Jurkat, Clone E6-1 (cell line): ENCODE measurements around the gene FBXO2.

Experiments
- DNase-seq: peaks from one replicate; pipeline ENCODE4 v3.0.0-alpha.2; 2011; ENCODE audit warnings: low read depth, low spot score
- H3K4me3 ChIP-seq: 2 replicates; pipeline ENCODE4 v1.5.1; 2011; ENCODE audit warnings: mild to moderate bottlenecking, low read length, control low read depth, moderate library complexity

FBXO2 gene

DNA sequence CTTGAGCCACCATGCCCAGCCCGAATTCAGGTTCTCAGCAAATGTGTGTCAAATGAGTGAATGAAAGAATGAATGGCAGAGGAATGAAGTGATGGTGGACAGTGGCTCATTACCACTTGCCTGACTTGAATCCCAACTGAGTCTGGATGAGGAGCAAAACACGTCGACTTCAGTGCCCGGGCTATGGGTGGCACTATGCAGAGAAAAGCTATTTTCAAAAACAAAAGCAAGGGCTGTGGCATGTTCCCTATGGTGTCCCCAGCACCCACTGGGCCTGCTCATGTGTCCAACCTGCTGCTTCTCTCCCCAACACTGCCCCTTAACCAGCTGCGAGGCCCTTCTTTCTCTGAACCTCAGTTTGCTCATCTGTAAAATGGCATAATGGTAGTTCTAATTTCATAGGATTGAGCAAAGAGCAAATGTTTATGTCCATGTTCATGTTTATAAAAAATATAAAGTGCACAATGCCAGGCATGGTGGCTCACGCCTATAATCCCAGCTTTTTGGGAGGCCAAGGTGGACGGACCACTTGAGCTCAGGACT, 31.1 kb upstream of the FBXO2 start:
- no peak overlapping the region for H3K4me3 ChIP-seq
- DNase-seq, result no peak

DNA sequence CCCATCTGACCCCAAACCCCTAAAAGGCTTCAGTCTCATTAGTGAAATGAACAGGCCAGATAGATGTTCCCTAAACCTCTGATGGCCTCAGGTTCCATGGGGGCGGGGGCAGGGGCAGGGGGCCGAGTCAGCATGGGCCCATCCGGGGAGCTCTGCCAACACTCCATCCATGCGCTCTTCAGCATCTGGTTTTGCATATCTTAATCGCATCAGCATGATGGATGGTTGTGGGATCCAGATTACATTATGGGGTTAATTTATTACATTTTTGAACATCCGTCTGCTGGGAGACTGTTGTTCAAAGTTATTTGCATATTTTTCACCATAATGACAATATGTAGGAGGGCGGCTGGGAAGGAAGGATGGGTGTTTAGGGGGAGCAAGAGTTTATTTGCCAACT, 29.8 kb upstream of the FBXO2 start:
- no peak overlapping the region for H3K4me3 ChIP-seq
- DNase-seq, result no peak

DNA sequence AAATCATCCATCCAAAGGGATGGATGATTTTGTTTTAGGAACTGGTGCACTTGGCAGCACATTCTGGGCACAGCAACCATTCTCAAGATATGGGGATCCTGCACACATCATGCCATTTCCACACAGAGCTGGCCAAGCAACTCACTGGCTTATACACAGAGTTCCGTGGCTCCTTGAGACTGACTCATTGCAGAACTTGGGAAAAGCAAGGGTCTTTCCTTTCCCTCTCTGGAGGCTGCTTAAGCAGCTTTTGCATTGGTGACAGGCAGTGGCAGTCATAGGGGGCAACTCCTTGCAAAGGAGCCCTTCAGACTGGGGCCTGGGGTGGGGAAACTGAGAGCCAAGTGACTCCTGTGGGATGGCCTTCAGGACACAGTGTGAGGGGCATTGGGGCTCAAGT, 28.6 kb upstream of the FBXO2 start:
- H3K4me3 ChIP-seq, result no peak overlapping the region
- no peak for DNase-seq

DNA sequence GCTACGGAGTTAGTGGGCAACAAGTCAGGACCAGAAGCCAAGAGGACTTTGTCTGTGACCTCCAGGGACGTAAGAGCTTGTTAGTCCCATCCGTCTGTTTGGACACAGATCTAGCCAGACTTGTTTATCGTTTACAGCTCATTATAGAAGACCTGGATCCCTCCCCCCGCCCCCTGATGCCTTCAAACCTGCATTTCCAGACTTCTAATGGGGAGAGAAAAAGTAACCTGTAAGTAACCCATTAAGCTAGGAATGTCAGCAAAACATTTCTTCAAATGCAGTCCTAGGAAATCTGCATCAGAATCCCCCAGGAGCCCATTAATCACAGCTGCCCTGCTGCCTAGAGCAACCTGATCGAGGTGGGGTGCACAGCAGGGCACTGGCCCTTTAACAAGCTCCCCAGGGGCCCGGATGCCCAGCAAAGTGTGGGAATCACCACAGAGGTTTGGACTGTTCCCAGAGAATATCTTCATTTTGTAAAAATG, 28.1 kb upstream of the FBXO2 start:
- peak overlapping the region; percentile 95 for H3K4me3 ChIP-seq
- no peak for DNase-seq

DNA sequence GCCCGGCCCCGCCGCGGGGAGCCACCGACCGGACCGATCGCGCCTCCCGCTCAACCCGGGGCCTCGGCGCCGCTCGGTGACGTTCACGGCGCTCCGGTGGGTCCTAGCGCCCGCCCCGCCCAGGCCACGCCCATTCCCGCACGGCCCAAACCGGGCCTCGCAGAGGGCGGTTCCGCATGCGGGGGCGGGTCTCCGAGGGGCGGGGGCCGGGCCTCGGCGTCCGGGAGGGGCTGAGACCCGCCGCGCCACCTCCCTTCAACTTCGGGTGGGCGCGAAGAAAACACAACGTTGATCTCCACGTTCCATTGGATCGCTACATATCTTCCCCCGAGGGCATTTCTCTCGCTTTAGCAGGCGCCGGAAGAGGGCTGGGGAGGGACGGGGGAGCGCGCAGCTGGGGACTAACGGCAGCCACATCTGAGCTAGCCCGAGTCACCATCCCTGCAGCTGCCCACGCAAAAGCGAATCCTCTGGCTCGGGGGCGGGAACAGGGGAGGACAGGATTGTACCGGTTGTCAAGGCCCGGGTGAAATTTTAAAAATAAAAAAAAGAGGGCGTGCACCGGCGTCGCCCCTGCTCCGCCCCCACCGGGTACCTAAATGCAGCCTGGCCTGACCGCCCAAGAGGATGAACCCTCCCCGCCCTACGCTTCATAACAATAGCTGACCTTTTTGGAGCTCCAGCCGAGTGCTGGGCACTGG, 27.0 kb upstream of the FBXO2 start, which contains the start of gene MAD2L2:
MAD2L2 (minus strand) TSS at position 78 of the 701 bp plus-strand sequence. CDS start 547 bp downstream, outside the sequence.
- DNase-seq, result peak; percentile 95
- H3K4me3 ChIP-seq, result peak within 1 kb of the TSS; percentile 95

DNA sequence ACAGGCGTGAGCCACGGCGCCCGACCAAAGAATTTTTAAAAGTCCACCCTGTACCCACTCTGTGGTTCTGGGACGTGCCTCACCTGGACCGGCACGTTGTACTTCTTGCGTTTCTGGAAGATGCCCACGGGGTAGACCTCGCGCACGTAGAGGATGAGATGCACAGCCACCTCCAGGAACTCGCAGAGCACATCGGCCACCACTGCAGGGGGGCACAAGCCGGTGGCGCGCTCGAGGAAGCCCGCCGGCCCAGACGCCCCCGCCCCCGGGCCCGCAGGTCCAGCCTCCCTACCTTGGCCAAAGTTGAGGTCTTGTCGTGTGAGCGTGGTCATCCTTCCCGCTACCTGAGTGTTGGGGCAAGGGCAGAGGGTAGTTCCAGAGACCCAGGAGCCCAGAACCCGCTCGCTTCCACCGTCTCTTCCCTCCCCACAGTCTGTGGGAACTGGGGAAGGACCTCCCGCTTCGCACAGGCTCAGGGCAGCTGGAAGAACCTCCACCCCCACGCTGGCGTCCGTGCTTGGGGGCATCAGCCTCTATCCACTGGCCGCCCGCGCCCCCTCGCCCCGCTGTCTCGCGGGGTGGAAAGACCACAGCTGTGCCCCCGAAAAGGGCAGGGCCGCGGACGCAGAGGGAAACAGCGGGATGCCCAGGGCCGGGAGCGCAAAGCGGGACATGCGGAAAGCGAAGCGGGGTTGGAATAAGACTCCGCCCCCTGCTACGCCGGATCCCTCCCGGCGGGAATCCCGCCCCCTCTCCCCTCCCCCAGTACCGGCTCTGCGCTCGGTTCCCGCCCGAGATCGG, 26.2 kb upstream of the FBXO2 start:
- DNase-seq, result no peak
- H3K4me3 ChIP-seq, result peak overlapping the region; percentile 95

DNA sequence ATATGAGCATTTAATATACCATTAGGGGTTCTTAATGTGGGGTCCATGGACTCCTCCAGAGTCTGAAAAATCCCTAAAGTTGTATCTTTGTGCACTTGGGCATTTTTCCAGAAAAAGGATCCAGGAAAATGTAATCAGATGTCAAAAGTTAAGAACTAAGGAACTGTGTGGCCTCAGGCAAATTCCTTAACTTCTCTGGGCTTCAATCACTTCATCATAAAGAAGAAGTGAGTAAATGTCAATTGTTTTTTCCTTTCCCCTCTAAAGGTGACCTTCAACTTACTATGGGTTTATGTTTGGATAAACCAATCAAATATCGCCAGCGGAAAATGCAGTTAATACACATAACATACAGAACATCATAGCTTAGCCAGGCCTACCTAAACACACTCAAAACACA, 24.2 kb upstream of the FBXO2 start:
- H3K4me3 ChIP-seq, result no peak overlapping the region
- no peak for DNase-seq

DNA sequence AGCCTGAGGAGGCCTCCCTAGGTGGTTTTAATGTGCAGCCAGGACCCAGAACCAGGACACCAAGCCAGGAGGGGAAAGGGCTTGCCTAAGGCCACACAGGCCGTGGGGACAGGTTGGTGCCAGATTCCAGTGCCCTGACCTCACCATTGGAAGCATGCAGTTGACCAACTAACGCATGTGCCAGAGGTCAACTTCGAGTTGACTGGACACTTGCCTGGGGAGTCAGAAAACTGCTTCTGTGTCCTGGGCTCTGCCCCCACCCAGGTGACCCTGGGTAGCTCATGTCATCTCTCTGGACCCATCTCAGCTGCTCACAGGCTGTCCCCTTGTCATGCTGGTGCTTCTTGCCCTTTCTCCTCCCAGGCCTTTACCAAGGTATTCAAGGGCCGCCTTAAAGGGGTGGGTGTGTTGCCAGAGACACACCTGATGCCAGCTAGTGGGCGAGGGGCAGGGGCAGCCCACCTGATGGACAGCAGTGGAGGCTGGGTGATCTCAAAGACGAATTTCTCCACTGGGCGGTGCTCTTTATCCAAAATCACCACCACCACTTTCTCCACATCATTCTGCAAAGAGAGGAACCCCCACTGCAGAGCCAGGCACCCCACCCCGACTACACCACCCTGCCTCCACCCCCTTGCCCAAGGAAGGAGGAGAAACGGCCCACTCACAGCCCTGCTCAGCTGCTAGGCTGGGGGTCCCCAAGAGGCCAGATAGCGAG, 22.3 kb upstream of the FBXO2 start:
- DNase-seq, result no peak
- H3K4me3 ChIP-seq, result no peak overlapping the region

DNA sequence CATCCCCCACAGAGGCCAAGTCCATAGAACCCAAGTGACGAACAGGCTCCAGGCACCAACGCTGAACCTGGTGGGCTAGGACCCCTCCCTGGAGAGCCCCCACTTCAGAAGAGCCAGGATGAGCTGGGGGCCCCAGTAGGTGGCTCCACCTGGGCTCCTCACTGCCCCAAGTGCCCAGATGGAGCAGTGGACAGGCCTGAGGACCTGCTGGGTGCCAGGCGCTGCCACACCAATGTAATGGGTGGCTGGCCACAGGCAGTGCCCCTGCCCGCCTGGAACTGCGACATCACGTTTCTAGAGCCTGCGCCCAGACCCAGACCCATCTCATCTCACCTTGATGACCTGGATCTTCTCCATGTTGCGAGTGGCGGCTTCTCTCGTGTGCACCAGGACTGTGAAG, 21.1 kb upstream of the FBXO2 start:
- no peak for DNase-seq

DNA sequence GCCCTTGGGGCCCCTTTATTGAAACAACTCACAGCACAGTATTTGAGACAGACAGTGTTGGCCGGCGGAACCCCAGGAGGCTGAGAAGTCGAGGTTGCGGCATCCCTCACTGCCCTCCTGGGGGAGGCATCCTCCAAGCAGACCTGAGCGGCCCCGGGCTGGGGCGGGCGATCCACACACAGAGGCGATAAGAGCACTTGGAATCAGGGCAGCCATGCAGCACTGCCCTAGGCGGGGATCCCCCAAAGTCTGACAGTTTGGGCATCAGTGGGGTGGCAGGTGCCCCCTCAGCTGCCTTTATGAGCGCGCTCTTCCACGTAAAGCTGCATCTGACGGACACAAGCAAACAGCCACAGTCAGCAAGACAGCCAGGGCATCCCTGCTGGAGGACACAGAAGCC, 20.3 kb upstream of the FBXO2 start:
- H3K4me3 ChIP-seq, result no peak overlapping the region
- DNase-seq, result no peak

More for the DNA sequence above, 21.1 kb upstream of the FBXO2 start:
- no peak overlapping the region for H3K4me3 ChIP-seq

DNA sequence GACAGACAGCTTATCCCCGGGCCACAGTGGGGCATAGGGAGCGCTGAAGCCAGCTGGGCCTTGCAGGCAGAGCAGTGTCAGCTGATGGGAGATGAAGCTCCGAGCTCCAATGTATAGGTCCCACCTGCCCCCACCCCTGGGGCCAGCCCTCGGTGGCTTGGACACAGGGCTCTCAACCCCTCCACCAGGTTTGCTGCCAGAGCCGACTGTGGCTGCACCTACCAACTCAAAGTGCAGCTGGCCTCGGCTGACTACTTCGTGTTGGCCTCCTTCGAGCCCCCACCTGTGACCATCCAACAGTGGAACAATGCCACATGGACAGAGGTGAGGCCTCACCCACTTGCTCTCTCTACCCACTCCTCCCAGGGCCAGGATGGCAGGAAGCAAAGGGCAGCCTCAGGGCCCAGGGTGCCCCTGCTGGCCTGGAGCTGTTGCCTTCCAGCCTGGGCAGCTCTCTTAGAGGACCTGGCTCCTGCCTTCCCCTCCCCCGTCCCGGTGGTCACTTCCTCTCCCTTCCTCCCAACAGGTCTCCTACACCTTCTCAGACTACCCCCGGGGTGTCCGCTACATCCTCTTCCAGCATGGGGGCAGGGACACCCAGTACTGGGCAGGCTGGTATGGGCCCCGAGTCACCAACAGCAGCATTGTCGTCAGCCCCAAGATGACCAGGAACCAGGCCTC, 19.0 kb upstream of the FBXO2 start:
- H3K4me3 ChIP-seq, result no peak overlapping the region
- DNase-seq, result no peak

DNA sequence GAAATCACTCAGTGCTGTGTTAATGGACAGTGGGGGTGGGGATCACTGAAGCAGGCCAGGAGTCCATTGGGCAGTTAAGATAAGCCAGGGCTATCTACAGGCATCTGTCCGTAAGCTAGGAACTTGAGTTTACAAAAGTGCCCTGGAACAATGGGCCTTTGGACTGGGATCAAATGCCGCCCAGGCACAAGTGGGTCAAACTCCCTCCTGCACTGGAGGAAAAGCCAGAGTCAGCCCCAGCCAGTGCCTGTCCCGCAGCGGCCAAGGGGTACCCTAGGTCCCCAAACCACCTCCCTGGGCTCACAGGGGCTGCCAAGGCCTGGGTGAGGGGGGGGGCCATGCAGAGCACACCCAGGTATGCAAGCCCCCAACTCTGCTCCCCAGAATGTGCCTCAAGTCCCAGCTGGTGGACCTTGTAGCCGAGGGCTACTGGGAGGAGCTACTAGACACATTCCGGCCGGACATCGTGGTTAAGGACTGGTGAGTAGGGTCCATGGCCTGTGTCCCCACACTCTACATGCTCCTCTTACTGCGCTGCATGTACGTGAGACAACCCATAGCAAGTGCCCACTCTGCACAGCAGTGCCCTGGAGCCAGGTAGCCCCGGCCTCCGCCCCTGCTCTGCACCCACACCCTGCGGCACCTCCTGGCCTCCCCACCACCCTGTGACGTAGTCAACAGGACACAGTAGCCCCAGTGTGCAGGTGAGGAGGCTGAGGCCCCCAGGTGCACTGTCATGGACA, 17.5 kb upstream of the FBXO2 start:
- no peak for DNase-seq
- H3K4me3 ChIP-seq, result no peak overlapping the region

DNA sequence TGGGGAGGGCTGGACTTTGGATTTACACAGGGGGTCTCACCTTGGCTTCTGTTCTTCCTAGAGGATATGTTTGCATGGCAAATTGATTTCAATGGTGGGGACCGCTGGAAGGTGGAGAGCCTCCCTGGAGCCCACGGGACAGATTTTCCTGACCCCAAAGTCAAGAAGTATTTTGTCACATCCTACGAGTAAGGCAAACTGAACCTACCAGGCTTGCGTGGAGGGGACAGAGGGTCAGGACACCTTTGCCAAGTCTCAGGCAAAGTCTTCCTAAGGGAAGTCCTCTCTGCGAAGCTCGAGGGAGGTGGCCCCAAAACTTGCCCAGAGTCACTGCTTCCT, 16.9 kb upstream of the FBXO2 start:
- DNase-seq, result no peak
- H3K4me3 ChIP-seq, result no peak overlapping the region

DNA sequence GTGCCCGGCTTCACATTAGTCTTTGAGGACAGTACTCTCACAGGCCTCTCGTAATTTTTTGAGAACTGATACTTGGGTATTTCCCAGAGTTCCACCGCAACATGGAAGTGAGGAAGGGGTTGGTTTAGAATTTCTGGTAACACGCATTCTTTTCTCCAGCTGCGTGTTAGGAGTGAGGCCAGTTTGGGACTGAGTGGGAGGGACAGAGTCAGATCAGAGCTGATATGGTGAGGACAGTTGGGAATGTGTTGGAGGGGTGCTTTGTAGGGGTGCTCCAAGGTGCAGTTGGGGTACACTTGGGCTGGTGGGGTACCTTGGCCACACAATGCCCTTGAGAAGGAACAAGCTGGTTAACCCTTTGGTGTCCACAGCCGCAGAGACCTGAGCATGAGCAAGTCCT, 16.5 kb upstream of the FBXO2 start:
- DNase-seq, result no peak
- no peak overlapping the region for H3K4me3 ChIP-seq

DNA sequence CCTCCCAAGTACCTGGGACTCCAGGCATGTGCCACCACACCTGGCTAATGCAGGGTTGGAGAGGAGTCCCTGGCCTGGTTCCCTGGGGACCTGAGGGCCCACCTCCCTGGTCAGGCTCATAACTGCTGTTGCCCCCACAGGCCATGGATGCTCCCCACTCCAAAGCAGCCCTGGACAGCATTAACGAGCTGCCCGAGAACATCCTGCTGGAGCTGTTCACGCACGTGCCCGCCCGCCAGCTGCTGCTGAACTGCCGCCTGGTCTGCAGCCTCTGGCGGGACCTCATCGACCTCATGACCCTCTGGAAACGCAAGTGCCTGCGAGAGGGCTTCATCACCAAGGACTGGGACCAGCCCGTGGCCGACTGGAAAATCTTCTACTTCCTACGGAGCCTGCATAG, 14.3 kb upstream of the FBXO2 start:
- DNase-seq, result no peak
- H3K4me3 ChIP-seq, result no peak overlapping the region

DNA sequence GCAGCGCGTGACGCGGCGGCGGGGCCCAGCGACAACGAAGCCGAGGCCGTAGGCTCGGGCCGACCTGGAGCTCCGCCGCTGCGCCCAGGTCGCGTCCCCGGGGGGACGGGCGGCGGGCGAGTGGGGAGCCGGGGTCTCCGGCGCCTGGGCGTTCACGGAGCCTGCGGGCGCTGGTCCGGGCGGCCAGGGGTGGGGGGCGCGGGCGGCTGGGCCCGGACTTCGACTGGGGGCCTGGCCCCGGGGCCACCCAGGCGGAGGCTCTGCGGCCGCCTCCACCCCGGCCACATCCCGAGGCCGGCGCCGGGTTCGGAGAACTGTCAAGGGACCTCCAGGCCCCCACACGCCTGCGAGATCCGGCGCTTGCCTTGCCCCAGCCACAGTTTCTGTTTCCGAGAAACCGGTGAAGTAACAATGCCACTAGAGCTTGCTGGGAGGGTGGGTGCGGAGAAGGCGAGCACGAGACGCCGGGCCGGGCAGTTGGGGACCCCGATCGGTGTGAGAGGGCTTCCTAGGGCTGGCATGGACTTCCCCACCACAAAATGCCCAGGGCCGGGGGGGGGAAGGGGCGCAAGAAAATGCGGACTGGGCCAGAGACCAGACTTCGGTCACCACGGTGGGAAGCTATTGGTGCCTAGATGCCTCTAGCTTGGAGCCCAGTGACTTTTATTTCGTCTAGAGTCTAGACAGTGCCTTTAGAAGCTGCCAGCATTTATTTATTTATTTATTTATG, 10.3 kb upstream of the FBXO2 start:
- DNase-seq, result no peak
- peak overlapping the region; percentile 27 for H3K4me3 ChIP-seq

DNA sequence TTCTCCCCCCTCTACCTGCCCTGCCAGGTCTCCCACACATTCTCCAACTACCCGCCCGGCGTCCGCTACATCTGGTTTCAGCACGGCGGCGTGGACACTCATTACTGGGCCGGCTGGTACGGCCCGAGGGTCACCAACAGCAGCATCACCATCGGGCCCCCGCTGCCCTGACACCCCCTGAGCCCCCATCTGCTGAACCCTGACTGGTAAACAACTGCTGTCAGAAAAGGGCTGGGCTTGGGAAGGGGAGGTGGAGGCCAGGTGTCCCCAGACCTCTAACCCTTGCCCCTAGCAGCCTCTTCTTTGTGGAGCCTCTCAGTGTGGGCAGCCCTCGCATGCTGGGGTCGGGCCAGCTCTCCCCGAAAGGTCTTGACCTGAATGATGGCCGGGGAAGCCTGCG, 6.9 kb upstream of the FBXO2 start:
- no peak overlapping the region for H3K4me3 ChIP-seq
- no peak for DNase-seq

DNA sequence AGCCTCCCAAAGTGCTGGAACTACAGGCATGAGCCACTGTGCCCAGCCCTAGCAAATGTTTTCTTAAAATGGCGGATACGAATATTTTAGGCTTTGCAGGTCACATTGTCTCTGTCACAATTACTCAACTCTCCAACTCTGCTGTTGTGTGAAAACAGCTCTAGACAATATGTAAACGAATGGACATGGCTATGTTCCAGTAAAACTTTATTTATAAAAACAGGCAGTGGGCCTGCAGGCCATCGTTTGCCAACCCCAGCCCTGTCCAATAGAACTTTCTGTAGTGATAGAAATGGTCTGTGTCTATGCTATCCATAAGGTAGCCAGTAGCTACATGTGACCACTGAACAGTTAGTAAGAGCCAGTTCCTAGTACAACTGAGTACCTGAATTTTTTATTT, 5.5 kb upstream of the FBXO2 start:
- DNase-seq, result no peak
- no peak overlapping the region for H3K4me3 ChIP-seq
